ENCODE data around the gene TMTC2.
"Not testable (repeated sequence)": the region's sequence is repeated elsewhere in the genome, so short reads cannot be mapped to it uniquely, and the experiment has no call there.

Gene TMTC2

DNA sequence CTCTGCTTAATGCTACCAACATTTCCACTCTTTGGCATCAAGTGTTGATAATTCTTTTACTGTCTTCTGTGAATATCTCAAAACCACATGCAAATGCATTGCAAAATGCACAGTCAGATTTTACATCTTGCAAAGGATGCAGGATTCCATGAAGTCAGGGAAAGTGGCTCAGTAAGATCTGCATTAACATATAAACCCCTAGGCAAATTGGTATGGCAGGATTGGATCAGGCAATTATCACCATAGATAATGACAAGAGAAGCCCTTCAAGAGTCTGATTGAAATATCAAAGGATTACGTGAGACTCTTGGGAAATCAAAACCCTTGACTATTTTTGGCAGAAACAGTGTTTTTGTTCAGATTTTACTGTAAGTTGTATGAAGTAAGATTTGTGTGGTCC lies 71.0 kb downstream of the TMTC2 start:
- Histone ChIP-seq H3K36me3 (ENCODE audit: control insufficient read depth, insufficient read depth, low read length) (no peaks in the 10 kb centered on the region), H3K4me1 (ENCODE audit: control insufficient read depth, insufficient read depth, low read length, poor library complexity, severe bottlenecking) (peaks cover 11% of the 10 kb centered on the region), H3K4me3 (ENCODE audit: extremely low read depth, insufficient read depth, low read length, poor library complexity, severe bottlenecking) (no peak overlapping the region), H3K27ac (ENCODE audit: low read depth, low read length, severe bottlenecking) (no peak overlapping the region), H3K9me3 (ENCODE audit: control insufficient read depth, low read length) (no peaks in the 10 kb centered on the region)
- 60 to 100% methylated on average over 1 of the region's 1 CpG for WGBS, 2 experiments (ENCODE audit: insufficient coverage in 2 of 2)

GRCh38 chr12:82758749-82759330 lies 72.1 kb downstream of the TMTC2 start:
- no peak overlapping the region for H3K4me3 ChIP-seq (ENCODE audit: extremely low read depth, insufficient read depth, low read length, poor library complexity, severe bottlenecking)
- H3K27ac ChIP-seq (ENCODE audit: low read depth, low read length, severe bottlenecking) = no peak overlapping the region
- no peaks in the 10 kb centered on the region for H3K9me3 ChIP-seq (ENCODE audit: control insufficient read depth, low read length)
- H3K36me3 ChIP-seq (ENCODE audit: control insufficient read depth, insufficient read depth, low read length) = no peaks in the 10 kb centered on the region
- H3K4me1 ChIP-seq (ENCODE audit: control insufficient read depth, insufficient read depth, low read length, poor library complexity, severe bottlenecking) = peaks cover 11% of the 10 kb centered on the region
- 100% methylated on average over 3 of the region's 3 CpGs; no CpG with 5 or more reads in 1 of the 2 experiments for WGBS, 2 experiments (ENCODE audit: insufficient coverage in 2 of 2)

DNA sequence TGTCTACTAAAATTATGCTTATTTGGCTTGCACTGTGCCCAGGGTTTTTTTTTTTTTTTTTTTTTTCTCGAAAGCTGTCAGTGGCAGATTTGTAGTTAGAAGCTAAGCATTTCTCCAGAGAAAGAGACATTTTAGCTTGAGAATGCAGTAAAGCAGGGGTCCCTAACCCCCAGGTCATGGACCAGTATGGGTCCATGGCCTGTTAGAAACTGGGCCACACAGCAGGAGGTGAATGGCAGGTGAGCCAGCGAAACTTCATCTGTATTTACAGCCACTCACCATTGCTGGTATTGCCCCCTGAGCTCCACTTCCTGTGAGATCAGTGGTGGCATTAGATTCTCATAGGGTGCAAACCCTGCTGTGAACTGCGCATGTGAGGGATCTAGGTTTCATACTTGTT lies 73.7 kb downstream of the TMTC2 start:
- no peaks in the 10 kb centered on the region for H3K9me3 ChIP-seq (ENCODE audit: control insufficient read depth, low read length)
- 100% methylated on average over 1 of the region's 3 CpGs; no CpG with 5 or more reads in 1 of the 2 experiments for WGBS, 2 experiments (ENCODE audit: insufficient coverage in 2 of 2)
- H3K4me3 ChIP-seq (ENCODE audit: extremely low read depth, insufficient read depth, low read length, poor library complexity, severe bottlenecking) = no peak overlapping the region
- H3K4me1 ChIP-seq (ENCODE audit: control insufficient read depth, insufficient read depth, low read length, poor library complexity, severe bottlenecking) = peaks cover 13% of the 10 kb centered on the region
- H3K36me3 ChIP-seq (ENCODE audit: control insufficient read depth, insufficient read depth, low read length) = no peaks in the 10 kb centered on the region
- no peak overlapping the region for H3K27ac ChIP-seq (ENCODE audit: low read depth, low read length, severe bottlenecking)

DNA sequence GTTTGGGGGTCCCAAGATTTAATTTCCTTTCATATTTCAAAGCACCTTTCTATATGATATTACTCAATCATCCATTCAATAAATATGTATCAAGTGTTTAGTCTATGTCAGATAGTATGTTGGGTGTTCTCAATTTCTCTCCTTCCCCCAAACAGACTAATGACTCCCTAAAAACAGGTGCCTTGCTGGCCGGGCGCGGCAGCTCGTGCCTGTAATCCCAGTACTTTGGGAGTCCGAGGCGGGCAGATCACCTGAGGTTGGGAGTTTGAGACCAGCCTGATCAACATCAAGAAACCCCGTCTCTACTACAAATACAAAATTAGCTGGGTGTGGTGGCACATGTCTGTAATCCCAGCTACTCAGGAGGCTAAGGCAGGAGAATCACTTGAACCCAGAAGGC lies 78.5 kb downstream of the TMTC2 start:
- not testable (repeated sequence) for H3K4me3 ChIP-seq (ENCODE audit: extremely low read depth, insufficient read depth, low read length, poor library complexity, severe bottlenecking); H3K9me3 ChIP-seq (ENCODE audit: control insufficient read depth, low read length); H3K36me3 ChIP-seq (ENCODE audit: control insufficient read depth, insufficient read depth, low read length)
- Histone ChIP-seq H3K4me1 (ENCODE audit: control insufficient read depth, insufficient read depth, low read length, poor library complexity, severe bottlenecking) (peaks cover 13% of the 10 kb centered on the region), H3K27ac (ENCODE audit: low read depth, low read length, severe bottlenecking) (peak overlapping the region; percentile 89)
- WGBS, 2 experiments (ENCODE audit: insufficient coverage in 2 of 2) = 80 to 100% methylated on average over 1 to 3 of the region's 7 CpGs

- peaks cover 11% of the 10 kb centered on the region for H3K4me1 ChIP-seq (ENCODE audit: control insufficient read depth, insufficient read depth, low read length, poor library complexity, severe bottlenecking)
- no peak overlapping the region for H3K4me3 ChIP-seq (ENCODE audit: extremely low read depth, insufficient read depth, low read length, poor library complexity, severe bottlenecking)
- no peaks in the 10 kb centered on the region for H3K36me3 ChIP-seq (ENCODE audit: control insufficient read depth, insufficient read depth, low read length)
- H3K9me3 ChIP-seq (ENCODE audit: control insufficient read depth, low read length) = no peaks in the 10 kb centered on the region
- WGBS, 2 experiments (ENCODE audit: insufficient coverage in 2 of 2) = 82 to 97% methylated on average over 3 to 5 of the region's 5 CpGs
- peak overlapping the region; percentile 89 for H3K27ac ChIP-seq (ENCODE audit: low read depth, low read length, severe bottlenecking)
Measured at GRCh38 chr12:82765971-82766705, 79.4 kb downstream of the TMTC2 start.

- WGBS, 2 experiments (ENCODE audit: insufficient coverage in 2 of 2) = 77 to 83% methylated on average over 2 to 5 of the region's 5 CpGs
- no peaks in the 10 kb centered on the region for H3K9me3 ChIP-seq (ENCODE audit: control insufficient read depth, low read length)
- peaks cover 2% of the 10 kb centered on the region for H3K4me1 ChIP-seq (ENCODE audit: control insufficient read depth, insufficient read depth, low read length, poor library complexity, severe bottlenecking)
- no peak overlapping the region for H3K27ac ChIP-seq (ENCODE audit: low read depth, low read length, severe bottlenecking)
- no peak overlapping the region for H3K4me3 ChIP-seq (ENCODE audit: extremely low read depth, insufficient read depth, low read length, poor library complexity, severe bottlenecking)
- H3K36me3 ChIP-seq (ENCODE audit: control insufficient read depth, insufficient read depth, low read length) = no peaks in the 10 kb centered on the region
Measured at GRCh38 chr12:82774666-82775065, 88.0 kb downstream of the TMTC2 start.

- no peaks in the 10 kb centered on the region for H3K36me3 ChIP-seq (ENCODE audit: control insufficient read depth, insufficient read depth, low read length)
- no peaks in the 10 kb centered on the region for H3K9me3 ChIP-seq (ENCODE audit: control insufficient read depth, low read length)
- 84% methylated on average over 3 of the region's 4 CpGs; no CpG with 5 or more reads in 1 of the 2 experiments for WGBS, 2 experiments (ENCODE audit: insufficient coverage in 2 of 2)
- H3K4me3 ChIP-seq (ENCODE audit: extremely low read depth, insufficient read depth, low read length, poor library complexity, severe bottlenecking) = no peak overlapping the region
- H3K27ac ChIP-seq (ENCODE audit: low read depth, low read length, severe bottlenecking) = no peak overlapping the region
- no peaks in the 10 kb centered on the region for H3K4me1 ChIP-seq (ENCODE audit: control insufficient read depth, insufficient read depth, low read length, poor library complexity, severe bottlenecking)
Measured at GRCh38 chr12:82780517-82780916, 93.8 kb downstream of the TMTC2 start.

GRCh38 chr12:82781309-82781997 lies 94.7 kb downstream of the TMTC2 start:
- 14 to 30% methylated on average over 1 to 2 of the region's 5 CpGs for WGBS, 2 experiments (ENCODE audit: insufficient coverage in 2 of 2)
- no peaks in the 10 kb centered on the region for H3K36me3 ChIP-seq (ENCODE audit: control insufficient read depth, insufficient read depth, low read length)
- H3K4me3 ChIP-seq (ENCODE audit: extremely low read depth, insufficient read depth, low read length, poor library complexity, severe bottlenecking) = no peak overlapping the region
- no peaks in the 10 kb centered on the region for H3K4me1 ChIP-seq (ENCODE audit: control insufficient read depth, insufficient read depth, low read length, poor library complexity, severe bottlenecking)
- H3K9me3 ChIP-seq (ENCODE audit: control insufficient read depth, low read length) = no peaks in the 10 kb centered on the region
- peak overlapping the region; percentile 32 for H3K27ac ChIP-seq (ENCODE audit: low read depth, low read length, severe bottlenecking)

GRCh38 chr12:82783435-82783834 lies 96.7 kb downstream of the TMTC2 start:
- WGBS, 2 experiments (ENCODE audit: insufficient coverage in 2 of 2) = 100% methylated on average over 1 of the region's 2 CpGs; no CpG with 5 or more reads in 1 of the 2 experiments
- H3K4me1 ChIP-seq (ENCODE audit: control insufficient read depth, insufficient read depth, low read length, poor library complexity, severe bottlenecking) = no peaks in the 10 kb centered on the region

GRCh38 chr12:82787016-82787415 lies 100.3 kb downstream of the TMTC2 start:
- no peaks in the 10 kb centered on the region for H3K36me3 ChIP-seq (ENCODE audit: control insufficient read depth, insufficient read depth, low read length)
- H3K9me3 ChIP-seq (ENCODE audit: control insufficient read depth, low read length) = no peaks in the 10 kb centered on the region
- H3K4me1 ChIP-seq (ENCODE audit: control insufficient read depth, insufficient read depth, low read length, poor library complexity, severe bottlenecking) = no peaks in the 10 kb centered on the region
- no CpG with 5 or more reads among the region's 1 CpG for WGBS, 2 experiments (ENCODE audit: insufficient coverage in 2 of 2)
- H3K4me3 ChIP-seq (ENCODE audit: extremely low read depth, insufficient read depth, low read length, poor library complexity, severe bottlenecking) = no peak overlapping the region
- H3K27ac ChIP-seq (ENCODE audit: low read depth, low read length, severe bottlenecking) = no peak overlapping the region

More at GRCh38 chr12:82783435-82783834, 96.7 kb downstream of the TMTC2 start:
- Histone ChIP-seq H3K27ac (ENCODE audit: low read depth, low read length, severe bottlenecking) (no peak overlapping the region), H3K4me3 (ENCODE audit: extremely low read depth, insufficient read depth, low read length, poor library complexity, severe bottlenecking) (no peak overlapping the region), H3K9me3 (ENCODE audit: control insufficient read depth, low read length) (no peaks in the 10 kb centered on the region), H3K36me3 (ENCODE audit: control insufficient read depth, insufficient read depth, low read length) (no peaks in the 10 kb centered on the region)

DNA sequence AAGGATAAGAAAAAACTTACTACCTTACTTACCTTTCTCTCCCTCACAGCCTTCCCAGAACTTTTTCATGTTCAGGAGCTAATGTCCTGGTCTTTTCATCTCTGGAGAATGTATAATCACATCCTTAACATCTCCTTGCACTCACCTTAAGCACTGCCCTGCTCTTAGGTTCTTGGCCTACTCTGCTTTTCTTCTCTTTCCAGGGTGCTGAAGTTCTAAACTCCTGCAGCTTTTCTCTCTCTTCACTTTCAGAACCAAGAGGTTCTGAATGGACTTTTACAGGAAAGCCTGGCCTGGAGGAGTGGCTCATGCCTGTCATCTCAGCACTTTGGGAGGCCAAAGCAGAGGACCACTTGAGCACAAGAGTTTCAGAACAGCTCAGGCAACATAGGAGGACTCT lies 101.9 kb downstream of the TMTC2 start:
- no peaks in the 10 kb centered on the region for H3K36me3 ChIP-seq (ENCODE audit: control insufficient read depth, insufficient read depth, low read length)
- H3K27ac ChIP-seq (ENCODE audit: low read depth, low read length, severe bottlenecking) = no peak overlapping the region
- no peaks in the 10 kb centered on the region for H3K4me1 ChIP-seq (ENCODE audit: control insufficient read depth, insufficient read depth, low read length, poor library complexity, severe bottlenecking)
- no peak overlapping the region for H3K4me3 ChIP-seq (ENCODE audit: extremely low read depth, insufficient read depth, low read length, poor library complexity, severe bottlenecking)
- H3K9me3 ChIP-seq (ENCODE audit: control insufficient read depth, low read length) = no peaks in the 10 kb centered on the region

Measured in mesodermal cell (in vitro differentiated cells).